ENCODE results near the gene CLIC5. TPM values are rescaled to one million over a fixed set of nuclear protein-coding genes. Genes with fewer than 3 reads are reported as not detected.

CLIC5 gene
- polyA plus RNA-seq, 3 donors, result not detected

DNA sequence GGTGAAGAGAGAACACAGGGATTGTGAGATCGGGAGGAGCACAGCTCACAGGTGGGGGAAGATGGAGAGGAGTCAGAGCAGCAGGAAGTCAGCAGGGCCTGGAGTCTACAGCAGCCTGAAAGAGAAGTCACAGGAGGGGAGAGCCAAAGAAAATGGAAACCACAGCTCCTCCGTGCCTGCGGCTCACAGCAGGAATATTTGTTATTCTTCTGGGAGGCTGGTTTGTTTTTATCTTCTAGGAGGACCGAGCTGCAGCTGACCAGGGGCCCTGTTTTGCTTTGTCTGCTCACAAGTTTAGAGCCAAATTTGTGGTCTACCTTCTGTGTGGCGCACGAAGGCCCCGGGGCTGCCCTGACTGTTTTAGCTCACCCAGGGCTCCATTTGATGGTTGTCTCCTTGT lies 81.8 kb downstream of the CLIC5 start:
- H3K9me3 Mint-ChIP-seq, result peaks cover 0 to 3% (median 0%) of the 10 kb centered on the region in 7 donors
- H3K27me3 ChIP-seq (ENCODE audit: control insufficient read depth in 2 of 2, insufficient read depth in 2 of 2, low read length in 2 of 2), result no peaks in the 10 kb centered on the region
- no peak overlapping the region for H3K4me3 Mint-ChIP-seq
- no peak overlapping the region for H2AFZ ChIP-seq (ENCODE audit: insufficient read depth, low read depth, low read length, poor library complexity, severe bottlenecking)
- H3K36me3 Mint-ChIP-seq, result no peaks in the 10 kb centered on the region
- no peaks in the 10 kb centered on the region for H4K20me1 ChIP-seq (ENCODE audit: insufficient read depth, low read length)
- no peak for DNase-seq
- H3K9me3 ChIP-seq (replicated peaks in 1 of 2; ENCODE audit: control insufficient read depth in 1 of 2, insufficient read depth in 1 of 2, low read length in 2 of 2), result no peaks in the 10 kb centered on the region
- no peak overlapping the region for H3K27ac ChIP-seq (ENCODE audit: low read depth in 1 of 2, low read length in 2 of 2)
- H3K27me3 Mint-ChIP-seq (ENCODE audit: low read depth in 3 of 3), result peaks cover 0 to 1% (median 0%) of the 10 kb centered on the region in 3 donors
- TF ChIP-seq, protein P1, sequence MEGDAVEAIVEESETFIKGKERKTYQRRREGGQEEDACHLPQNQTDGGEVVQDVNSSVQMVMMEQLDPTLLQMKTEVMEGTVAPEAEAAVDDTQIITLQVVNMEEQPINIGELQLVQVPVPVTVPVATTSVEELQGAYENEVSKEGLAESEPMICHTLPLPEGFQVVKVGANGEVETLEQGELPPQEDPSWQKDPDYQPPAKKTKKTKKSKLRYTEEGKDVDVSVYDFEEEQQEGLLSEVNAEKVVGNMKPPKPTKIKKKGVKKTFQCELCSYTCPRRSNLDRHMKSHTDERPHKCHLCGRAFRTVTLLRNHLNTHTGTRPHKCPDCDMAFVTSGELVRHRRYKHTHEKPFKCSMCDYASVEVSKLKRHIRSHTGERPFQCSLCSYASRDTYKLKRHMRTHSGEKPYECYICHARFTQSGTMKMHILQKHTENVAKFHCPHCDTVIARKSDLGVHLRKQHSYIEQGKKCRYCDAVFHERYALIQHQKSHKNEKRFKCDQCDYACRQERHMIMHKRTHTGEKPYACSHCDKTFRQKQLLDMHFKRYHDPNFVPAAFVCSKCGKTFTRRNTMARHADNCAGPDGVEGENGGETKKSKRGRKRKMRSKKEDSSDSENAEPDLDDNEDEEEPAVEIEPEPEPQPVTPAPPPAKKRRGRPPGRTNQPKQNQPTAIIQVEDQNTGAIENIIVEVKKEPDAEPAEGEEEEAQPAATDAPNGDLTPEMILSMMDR (IDR thresholded peaks at IDR 0.05), result no peak
- no peak overlapping the region for H3K4me3 ChIP-seq (replicated peaks in 1 of 3; ENCODE audit: low read depth in 2 of 3, low read length in 3 of 3)
- no peaks in the 10 kb centered on the region for H3K79me2 ChIP-seq (ENCODE audit: insufficient read depth, low read length)
- 91% methylated on average over 7 of the region's 7 CpGs for WGBS (ENCODE audit: insufficient coverage)
- peaks cover 2% of the 10 kb centered on the region for H3K4me1 Mint-ChIP-seq
- no peak overlapping the region for H3K9ac ChIP-seq (ENCODE audit: insufficient read depth, low read length, poor library complexity, severe bottlenecking)
- no peak overlapping the region for H3K4me2 ChIP-seq (replicated peaks; ENCODE audit: extremely low read depth, low read length, poor library complexity, severe bottlenecking)
- H3K36me3 ChIP-seq (replicated peaks in 1 of 2; ENCODE audit: control insufficient read depth in 1 of 2, insufficient read depth in 2 of 2, low read length in 2 of 2), result no peaks in the 10 kb centered on the region
- intact Hi-C loops (cut with micrococcal nuclease), result loop anchor here in 1 of 2 donors (5.0 kb wide), 1 partner anchor 478 kb away; no protein-coding TSS in a partner anchor
- H3K27ac Mint-ChIP-seq, result no peak overlapping the region
- H3K4me1 ChIP-seq (ENCODE audit: control insufficient read depth in 1 of 2, insufficient read depth in 2 of 2, low read length in 2 of 2), result no peaks in the 10 kb centered on the region

DNA sequence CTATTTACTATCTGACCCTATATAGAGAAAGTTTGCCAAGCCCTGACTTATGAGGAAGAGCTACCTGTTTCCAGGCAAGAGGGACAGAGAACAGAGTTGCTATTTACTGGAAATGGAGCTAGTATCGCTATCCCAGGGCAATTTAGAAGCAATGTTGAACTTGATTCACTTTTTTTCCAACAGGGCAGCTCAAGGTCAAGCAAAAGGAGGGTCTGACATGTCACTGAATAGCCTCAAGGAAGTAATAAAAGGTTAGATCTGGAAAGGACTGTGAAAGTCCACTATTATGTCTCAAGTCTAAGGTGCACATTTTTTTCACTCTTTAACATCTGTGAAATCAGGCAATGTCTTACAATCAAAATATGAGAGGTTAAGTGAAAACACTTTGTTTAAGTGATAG lies 84.4 kb downstream of the CLIC5 start:
- H3K27ac Mint-ChIP-seq, result no peak overlapping the region
- 100% methylated on average over 1 of the region's 1 CpG for WGBS (ENCODE audit: insufficient coverage)

More for the DNA sequence above, 84.4 kb downstream of the CLIC5 start:
- no peak overlapping the region for H3K4me2 ChIP-seq (replicated peaks; ENCODE audit: extremely low read depth, low read length, poor library complexity, severe bottlenecking)
- H3K79me2 ChIP-seq (ENCODE audit: insufficient read depth, low read length), result no peaks in the 10 kb centered on the region
- peaks cover 0 to 3% (median 0%) of the 10 kb centered on the region in 7 donors for H3K9me3 Mint-ChIP-seq
- no peak overlapping the region for H3K4me3 Mint-ChIP-seq
- H3K27ac ChIP-seq (ENCODE audit: low read depth in 1 of 2, low read length in 2 of 2), result no peak overlapping the region
- H3K4me1 ChIP-seq (ENCODE audit: control insufficient read depth in 1 of 2, insufficient read depth in 2 of 2, low read length in 2 of 2), result no peaks in the 10 kb centered on the region
- H4K20me1 ChIP-seq (ENCODE audit: insufficient read depth, low read length), result no peaks in the 10 kb centered on the region
- peaks cover 0 to 2% (median 0%) of the 10 kb centered on the region in 3 donors for H3K27me3 Mint-ChIP-seq (ENCODE audit: low read depth in 3 of 3)
- H3K4me1 Mint-ChIP-seq, result peaks cover 2% of the 10 kb centered on the region
- no peak overlapping the region for H2AFZ ChIP-seq (ENCODE audit: insufficient read depth, low read depth, low read length, poor library complexity, severe bottlenecking)
- no peaks in the 10 kb centered on the region for H3K36me3 ChIP-seq (replicated peaks in 1 of 2; ENCODE audit: control insufficient read depth in 1 of 2, insufficient read depth in 2 of 2, low read length in 2 of 2)
- no peak for DNase-seq
- no peaks in the 10 kb centered on the region for H3K27me3 ChIP-seq (ENCODE audit: control insufficient read depth in 2 of 2, insufficient read depth in 2 of 2, low read length in 2 of 2)
- intact Hi-C loops (cut with micrococcal nuclease), result loop anchor here in 1 of 2 donors (5.0 kb wide), 1 partner anchor 481 kb away; no protein-coding TSS in a partner anchor
- no peaks in the 10 kb centered on the region for H3K9me3 ChIP-seq (replicated peaks in 1 of 2; ENCODE audit: control insufficient read depth in 1 of 2, insufficient read depth in 1 of 2, low read length in 2 of 2)
- no peaks in the 10 kb centered on the region for H3K36me3 Mint-ChIP-seq
- no peak overlapping the region for H3K4me3 ChIP-seq (replicated peaks in 1 of 3; ENCODE audit: low read depth in 2 of 3, low read length in 3 of 3)
- TF ChIP-seq, protein P1 (IDR thresholded peaks at IDR 0.05), result no peak
- H3K9ac ChIP-seq (ENCODE audit: insufficient read depth, low read length, poor library complexity, severe bottlenecking), result no peak overlapping the region

Measured in CD14-positive monocyte (primary cell).